ENCODE measurements around the gene LDAF1.

Gene LDAF1

DNA sequence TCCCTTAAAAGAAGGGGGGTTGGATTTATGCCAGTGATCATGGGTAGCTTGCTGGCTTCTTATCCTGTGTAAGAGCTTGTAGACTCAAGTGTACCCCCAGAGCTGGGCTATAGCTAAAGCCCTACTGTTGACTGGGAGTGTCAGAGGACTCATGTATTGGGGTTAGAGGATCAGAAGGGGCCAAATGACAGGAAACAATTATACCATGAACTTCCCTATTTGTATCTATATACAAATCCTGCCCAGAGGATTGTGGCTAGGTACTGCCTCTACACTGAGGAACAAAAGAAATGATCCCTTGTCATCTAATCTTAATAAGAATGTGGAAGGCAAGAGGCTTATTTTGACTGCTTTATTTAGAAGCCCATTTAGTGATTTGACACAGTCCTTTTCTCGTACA is 38.6 kb downstream of the LDAF1 start:
- DNase-seq (ENCODE audit: low spot score): no peak

DNA sequence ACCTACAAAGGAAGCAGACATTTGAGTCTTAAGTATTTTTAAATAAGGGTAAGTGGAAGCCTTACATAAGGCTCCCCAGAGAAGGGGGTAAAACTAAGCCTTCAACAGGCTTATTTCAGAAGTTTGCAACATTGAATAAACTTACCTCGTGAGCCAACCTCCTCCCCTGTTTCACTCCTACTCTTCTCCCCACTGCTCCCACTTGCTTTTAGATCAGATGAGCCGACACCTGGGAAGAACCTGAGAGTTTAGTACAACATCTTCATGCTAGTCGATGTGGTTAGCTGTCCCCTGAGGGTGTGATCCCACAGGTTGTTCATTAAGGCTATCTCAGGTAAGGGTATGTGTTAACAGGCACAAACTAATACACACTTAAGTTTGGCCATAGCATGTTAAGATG is 39.1 kb downstream of the LDAF1 start:
- no peak for DNase-seq (ENCODE audit: low spot score)

DNA sequence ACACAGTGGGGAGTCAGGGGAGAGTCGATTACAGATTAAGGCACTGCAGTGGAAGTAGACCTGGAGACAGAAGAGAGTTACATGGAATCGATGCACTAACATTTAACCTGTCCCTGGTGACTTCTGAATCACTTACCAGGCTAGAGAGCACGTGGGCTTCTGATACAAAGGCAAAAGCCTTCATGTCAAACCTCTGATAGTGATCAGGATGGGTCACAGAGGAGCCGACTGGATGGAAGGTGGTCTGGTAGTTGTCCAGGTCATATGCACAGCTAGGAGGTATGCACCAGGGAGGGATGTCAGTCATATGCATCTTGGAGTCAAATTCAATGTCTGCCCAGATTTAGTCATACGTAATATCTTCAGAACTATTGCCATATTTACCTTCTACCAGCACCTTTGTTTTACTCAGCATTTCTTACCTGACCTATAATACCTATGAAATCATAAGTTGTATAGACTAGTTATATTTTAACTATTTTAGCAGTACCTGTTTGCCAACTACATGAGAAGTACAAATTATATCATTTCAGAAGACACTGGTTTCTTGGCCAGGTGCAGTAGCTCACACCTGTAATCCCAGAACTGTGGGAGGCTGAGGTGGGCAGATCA is 41.2 kb downstream of the LDAF1 start:
- no peak for DNase-seq (ENCODE audit: low spot score)

- DNase-seq (ENCODE audit: low spot score): no peak
These were observed 44.8 kb downstream of the LDAF1 start for GRCh38 chr16:21203155-21203797.

DNA sequence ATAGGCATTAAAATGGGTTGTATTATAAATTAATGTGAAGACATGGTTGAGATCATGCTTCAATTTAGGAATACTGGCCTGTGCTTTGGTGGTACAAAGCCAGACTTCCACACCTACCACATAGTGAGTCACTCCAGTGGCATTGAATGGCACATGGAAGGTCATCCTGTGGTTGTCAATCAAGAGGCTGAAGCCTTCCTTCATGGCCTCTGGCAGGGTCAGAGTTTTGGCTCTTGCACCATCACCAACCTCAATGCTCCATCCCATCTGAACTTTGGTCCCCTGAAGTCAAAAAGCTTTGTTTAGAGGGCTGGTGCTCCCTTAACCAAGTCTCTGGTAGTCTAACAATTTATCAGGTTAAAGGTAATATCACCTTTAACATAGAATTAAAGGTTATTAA is 46.8 kb downstream of the LDAF1 start:
- no peak for DNase-seq (ENCODE audit: low spot score)

DNA sequence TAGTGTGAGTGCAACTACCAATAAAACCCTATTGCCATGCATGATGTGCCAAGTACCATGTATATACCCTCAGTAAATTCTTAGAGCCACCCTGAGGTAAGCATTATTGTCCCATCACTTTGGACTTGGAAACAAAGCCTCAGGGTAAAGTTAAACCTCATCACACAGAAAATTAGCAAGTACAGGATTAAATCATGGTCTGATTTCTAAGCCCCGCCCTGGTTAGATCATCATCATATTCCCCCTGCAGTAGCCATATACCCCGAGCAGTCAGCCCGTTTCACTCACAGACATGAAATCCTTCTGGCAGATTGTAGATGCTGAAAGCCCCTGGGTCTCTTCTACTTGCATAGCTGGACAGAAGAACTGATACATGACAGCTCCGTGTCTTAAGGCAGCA is 48.1 kb downstream of the LDAF1 start:
- no peak for DNase-seq (ENCODE audit: low spot score)

GRCh38 chr16:21208446-21209230 is 50.2 kb downstream of the LDAF1 start:
- DNase-seq (ENCODE audit: low spot score): no peak

GRCh38 chr16:21211486-21211885 is 53.0 kb downstream of the LDAF1 start, which contains the start of gene ZP2:
TSS of gene ZP2 (minus strand) at chr16:21211574. CDS start at chr16:21211547, 27 bp downstream.
- DNase-seq (ENCODE audit: low spot score): no peak

DNA sequence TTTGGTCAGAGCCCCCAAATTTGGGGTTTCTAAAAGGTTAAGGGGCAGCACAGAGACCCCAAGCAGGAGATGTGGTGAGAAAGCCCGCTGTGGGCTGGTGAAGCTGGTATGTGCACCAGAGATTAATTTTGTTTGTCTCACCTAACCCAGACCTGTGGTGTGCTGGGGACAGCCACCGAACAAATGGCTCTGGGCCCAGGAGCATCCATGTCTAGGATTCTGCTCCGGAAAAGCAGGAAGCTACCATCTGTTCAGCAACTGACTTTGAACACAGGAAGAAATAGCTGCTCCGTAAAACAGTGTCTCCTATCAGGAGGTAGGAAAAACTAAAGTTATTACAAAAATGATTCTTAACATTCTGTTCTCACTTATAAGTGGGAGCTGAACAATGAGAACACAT is 55.6 kb downstream of the LDAF1 start:
- no peak for DNase-seq (ENCODE audit: low spot score)

GRCh38 chr16:21217121-21217520 is 58.6 kb downstream of the LDAF1 start:
- DNase-seq (ENCODE audit: low spot score): no peak

GRCh38 chr16:21218153-21218552 is 59.7 kb downstream of the LDAF1 start:
- no peak for DNase-seq (ENCODE audit: low spot score)

DNA sequence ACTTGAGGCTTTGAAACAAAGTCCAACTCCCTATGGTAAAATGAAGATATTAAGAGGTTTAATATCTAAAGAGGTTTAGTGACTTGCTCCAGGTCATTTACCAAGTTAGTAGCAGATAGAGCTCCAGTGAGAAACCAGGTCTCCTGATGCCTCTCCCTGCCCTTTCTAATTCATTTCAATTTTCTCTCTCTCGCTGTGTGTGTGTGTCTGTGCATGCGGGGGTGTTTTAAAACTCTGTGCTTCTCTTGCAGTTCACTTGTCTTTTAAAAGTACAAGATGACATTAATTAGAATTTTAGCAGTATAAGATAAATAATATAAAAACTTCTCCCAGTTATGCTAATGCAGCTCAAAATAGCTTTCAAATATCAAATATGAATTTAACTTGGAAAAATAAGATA is 61.1 kb downstream of the LDAF1 start:
- DNase-seq (ENCODE audit: low spot score): no peak

DNA sequence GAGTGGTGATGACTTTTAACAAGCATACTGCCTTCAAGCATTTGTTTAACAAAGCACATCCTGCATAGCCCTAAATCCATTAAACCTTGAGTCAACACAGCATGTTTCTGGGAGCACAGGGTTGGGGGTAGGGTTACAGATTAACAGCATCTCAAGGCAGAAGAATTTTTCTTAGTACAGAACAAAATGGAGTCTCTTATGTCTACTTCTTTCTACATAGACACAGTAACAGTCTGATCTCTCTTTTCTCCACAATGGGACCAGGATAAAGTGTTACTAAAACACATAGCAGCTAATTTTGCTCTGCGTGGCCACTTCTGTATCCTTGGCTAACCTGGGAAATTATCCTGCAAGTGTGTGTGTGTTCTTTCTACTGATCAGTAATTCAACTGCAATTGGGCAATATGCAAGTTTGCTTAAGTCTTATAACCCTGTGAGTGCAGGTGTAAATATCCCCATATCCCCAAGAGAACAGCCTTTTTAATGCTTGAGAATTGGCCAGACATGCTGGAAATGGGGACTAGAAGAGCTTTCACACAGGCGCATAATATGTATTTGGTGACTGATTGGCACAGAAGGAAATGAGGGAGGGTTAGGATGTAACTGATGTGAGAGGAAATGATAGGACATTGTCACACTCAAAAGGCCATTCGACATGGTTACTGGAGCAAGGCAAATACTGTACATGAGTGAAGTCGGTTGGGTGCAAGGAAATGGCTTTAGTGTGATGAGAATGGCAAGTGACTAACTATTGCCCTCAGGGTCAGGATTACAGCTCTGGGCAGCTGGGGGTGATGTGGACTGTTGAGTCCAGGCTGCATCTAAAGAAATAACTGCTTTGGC is 64.2 kb downstream of the LDAF1 start:
- no peak for DNase-seq (ENCODE audit: low spot score)

GRCh38 chr16:21223787-21224186 is 65.3 kb downstream of the LDAF1 start:
- no peak for DNase-seq (ENCODE audit: low spot score)

GRCh38 chr16:21224800-21225199 is 66.3 kb downstream of the LDAF1 start:
- DNase-seq (ENCODE audit: low spot score): no peak

DNA sequence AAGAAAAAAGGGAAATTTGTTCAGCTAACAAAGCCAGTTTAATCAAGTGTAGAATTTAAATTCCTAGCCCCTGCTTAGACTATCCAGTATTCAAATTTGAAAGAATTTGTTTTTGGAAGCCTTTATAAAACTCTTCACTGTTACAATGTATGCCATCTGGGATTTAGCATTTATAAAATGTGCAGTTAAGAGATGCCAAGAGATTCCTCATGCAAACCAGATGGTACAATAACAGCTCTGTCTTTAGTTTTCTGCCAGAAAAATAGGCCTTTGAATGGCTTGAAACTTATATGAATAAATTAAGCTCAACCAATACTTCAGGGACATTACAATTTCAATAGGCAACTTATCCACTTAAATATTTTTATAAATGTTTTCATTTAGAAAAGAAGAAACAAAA is 68.3 kb downstream of the LDAF1 start:
- peak; percentile 34 for DNase-seq (ENCODE audit: low spot score)

GRCh38 chr16:21227866-21228265 is 69.4 kb downstream of the LDAF1 start:
- no peak for DNase-seq (ENCODE audit: low spot score)

DNA sequence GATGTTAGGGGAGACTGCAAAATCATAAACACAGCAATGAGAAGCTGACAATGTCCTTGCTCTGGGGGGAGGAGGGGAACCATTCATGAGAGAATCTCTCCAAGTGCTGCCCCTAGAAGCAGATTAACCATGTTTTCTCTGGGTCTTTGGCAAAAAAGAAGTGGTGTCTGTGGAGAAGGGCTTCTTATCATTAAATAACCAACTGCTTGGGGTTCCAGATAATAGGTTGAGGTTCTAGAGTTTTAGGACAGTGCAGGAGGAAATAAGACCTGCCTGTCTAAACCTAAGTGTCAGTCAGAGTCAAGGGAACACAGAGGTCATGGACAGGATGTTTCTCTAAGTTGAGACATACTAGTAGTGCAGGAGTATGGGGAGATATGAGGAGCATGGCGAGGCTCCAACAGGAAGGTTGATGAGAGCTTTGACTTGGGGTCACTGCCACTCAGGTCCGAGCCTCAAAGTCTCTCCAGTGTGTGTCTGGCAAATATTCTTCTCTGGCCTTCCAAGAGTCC is 69.9 kb downstream of the LDAF1 start:
- DNase-seq (ENCODE audit: low spot score): no peak

All from Ammon's horn (tissue), 1 donor.